Lower leg skin (tissue), 3 donors: ENCODE data around the gene CPLX4.

Experiments
- POLR2A ChIP-seq, 2 donors: fragments of 450-650 bp; IDR thresholded peaks; one replicate each; pipeline ENCODE4 v1.6.1; 2016 to 2017; ENCODE audit warnings: antibody characterized with exemption in 2 of 2, mild to moderate bottlenecking in 1 of 2, moderate library complexity in 1 of 2
- TF ChIP-seq, protein P1 (sequence below), 3 donors: fragments of 450-650 bp; IDR thresholded peaks; one replicate each; pipeline ENCODE4 v1.5.1; 2016; ENCODE audit warnings: antibody characterized with exemption in 3 of 3, mild to moderate bottlenecking in 3 of 3, moderate library complexity in 2 of 3

- TF ChIP-seq, protein P1, sequence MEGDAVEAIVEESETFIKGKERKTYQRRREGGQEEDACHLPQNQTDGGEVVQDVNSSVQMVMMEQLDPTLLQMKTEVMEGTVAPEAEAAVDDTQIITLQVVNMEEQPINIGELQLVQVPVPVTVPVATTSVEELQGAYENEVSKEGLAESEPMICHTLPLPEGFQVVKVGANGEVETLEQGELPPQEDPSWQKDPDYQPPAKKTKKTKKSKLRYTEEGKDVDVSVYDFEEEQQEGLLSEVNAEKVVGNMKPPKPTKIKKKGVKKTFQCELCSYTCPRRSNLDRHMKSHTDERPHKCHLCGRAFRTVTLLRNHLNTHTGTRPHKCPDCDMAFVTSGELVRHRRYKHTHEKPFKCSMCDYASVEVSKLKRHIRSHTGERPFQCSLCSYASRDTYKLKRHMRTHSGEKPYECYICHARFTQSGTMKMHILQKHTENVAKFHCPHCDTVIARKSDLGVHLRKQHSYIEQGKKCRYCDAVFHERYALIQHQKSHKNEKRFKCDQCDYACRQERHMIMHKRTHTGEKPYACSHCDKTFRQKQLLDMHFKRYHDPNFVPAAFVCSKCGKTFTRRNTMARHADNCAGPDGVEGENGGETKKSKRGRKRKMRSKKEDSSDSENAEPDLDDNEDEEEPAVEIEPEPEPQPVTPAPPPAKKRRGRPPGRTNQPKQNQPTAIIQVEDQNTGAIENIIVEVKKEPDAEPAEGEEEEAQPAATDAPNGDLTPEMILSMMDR (IDR thresholded peaks at IDR 0.05): no peak
- TF ChIP-seq POLR2A (IDR thresholded peaks at IDR 0.05): no peak
Measured at GRCh38 chr18:59266886-59267502, 51.5 kb downstream of the CPLX4 start.
